Stimulated activated CD4-positive, alpha-beta T cell treated with anti-CD3 and anti-CD28 coated beads, Interleukin-4, amount 100 ng/mL, for 1 hour (primary cell): ENCODE data around the gene DOCK1.

Source experiments
- DNase-seq: peaks from one replicate; pipeline ENCODE4 v3.0.0-alpha.2; 2020

DOCK1 gene

GRCh38 chr10:127450644-127451043 lies 545.4 kb downstream of the DOCK1 start:
- DNase-seq: no peak

- no peak for DNase-seq
Observed at GRCh38 chr10:127451628-127452027, 546.4 kb downstream of the DOCK1 start.

GRCh38 chr10:127452568-127452967 lies 547.3 kb downstream of the DOCK1 start:
- DNase-seq: no peak

GRCh38 chr10:127453706-127454105 lies 548.5 kb downstream of the DOCK1 start:
- no peak for DNase-seq

GRCh38 chr10:127456122-127456521 lies 550.9 kb downstream of the DOCK1 start:
- DNase-seq: no peak

- DNase-seq: no peak
Observed at GRCh38 chr10:127458016-127458810, 553.0 kb downstream of the DOCK1 start.

GRCh38 chr10:127458829-127459228 lies 553.6 kb downstream of the DOCK1 start:
- DNase-seq: no peak

- no peak for DNase-seq
Observed at GRCh38 chr10:127459918-127460317, 554.7 kb downstream of the DOCK1 start.

GRCh38 chr10:127462643-127463295 lies 557.5 kb downstream of the DOCK1 start:
- no peak for DNase-seq

- DNase-seq: no peak
Observed at GRCh38 chr10:127463548-127463947, 558.3 kb downstream of the DOCK1 start.

- no peak for DNase-seq
Observed at GRCh38 chr10:127464561-127464960, 559.3 kb downstream of the DOCK1 start.

- DNase-seq: no peak
Observed at GRCh38 chr10:127467811-127468210, 562.6 kb downstream of the DOCK1 start.

- no peak for DNase-seq
Observed at GRCh38 chr10:127468632-127469031, 563.4 kb downstream of the DOCK1 start.

- DNase-seq: no peak
Observed at GRCh38 chr10:127470911-127471310, 565.7 kb downstream of the DOCK1 start.

- DNase-seq: no peak
Observed at GRCh38 chr10:127472976-127473375, 567.7 kb downstream of the DOCK1 start.

- DNase-seq: no peak
Observed at GRCh38 chr10:127474501-127474900, 569.3 kb downstream of the DOCK1 start.

- no peak for DNase-seq
Observed at GRCh38 chr10:127485153-127485857, 580.1 kb downstream of the DOCK1 start.

GRCh38 chr10:127486355-127486754 lies 581.1 kb downstream of the DOCK1 start:
- DNase-seq: no peak

GRCh38 chr10:127492607-127493250 lies 587.5 kb downstream of the DOCK1 start:
- DNase-seq: no peak

GRCh38 chr10:127496035-127496434 lies 590.8 kb downstream of the DOCK1 start:
- no peak for DNase-seq

- DNase-seq: no peak
Observed at GRCh38 chr10:127497685-127498084, 592.5 kb downstream of the DOCK1 start.

- no peak for DNase-seq
Observed at GRCh38 chr10:127498087-127498486, 592.9 kb downstream of the DOCK1 start.

- DNase-seq: no peak
Observed at GRCh38 chr10:127500127-127500526, 594.9 kb downstream of the DOCK1 start.
